ENCODE data around the gene SCCPDH.

GRCh38 chr1:246695666-246696065, 28.5 kb upstream of the SCCPDH start:
- TF ChIP-seq POLR2A (IDR thresholded peaks at IDR 0.05) (no peak), POLR2AphosphoS5 (IDR thresholded peaks at IDR 0.05) (no peak), CTCF (IDR thresholded peaks at IDR 0.05) (no peak), EP300 (IDR thresholded peaks at IDR 0.05) (no peak)

Measured in sigmoid colon (tissue), 4 donors.